ENCODE measurements around the gene PFDN4.

Gene PFDN4

GRCh38 chr20:54204481-54204880, 3.4 kb upstream of the PFDN4 start:
- H3K9me3 Mint-ChIP-seq: no peaks in the 10 kb centered on the region
- H3K4me3 Mint-ChIP-seq: no peak overlapping the region
- H3K4me1 Mint-ChIP-seq: peaks cover 29% of the 10 kb centered on the region
- ATAC-seq: no peak
- H3K27me3 Mint-ChIP-seq: no peaks in the 10 kb centered on the region
- H3K36me3 Mint-ChIP-seq: no peaks in the 10 kb centered on the region
- no peak overlapping the region for H3K27ac Mint-ChIP-seq

- H3K4me3 Mint-ChIP-seq: no peak overlapping the region
- H3K27ac Mint-ChIP-seq: no peak overlapping the region
- H3K36me3 Mint-ChIP-seq: no peaks in the 10 kb centered on the region
- peaks cover 37% of the 10 kb centered on the region for H3K4me1 Mint-ChIP-seq
- no peaks in the 10 kb centered on the region for H3K27me3 Mint-ChIP-seq
- H3K9me3 Mint-ChIP-seq: no peaks in the 10 kb centered on the region
- ATAC-seq: no peak
These were observed 2.4 kb upstream of the PFDN4 start for GRCh38 chr20:54205450-54205849.

GRCh38 chr20:54207053-54207742, 689 bp upstream of the PFDN4 start:
- H3K4me1 Mint-ChIP-seq: peaks cover 42% of the 10 kb centered on the region
- peak overlapping the region; percentile 98 for H3K4me3 Mint-ChIP-seq
- H3K36me3 Mint-ChIP-seq: no peaks in the 10 kb centered on the region
- H3K27me3 Mint-ChIP-seq: no peaks in the 10 kb centered on the region
- H3K9me3 Mint-ChIP-seq: no peaks in the 10 kb centered on the region
- peak overlapping the region; percentile 99 for H3K27ac Mint-ChIP-seq
- no peak for ATAC-seq

GRCh38 chr20:54208548-54209176, 775 bp downstream of the PFDN4 start:
- no peak for ATAC-seq
- peak overlapping the region; percentile 99 for H3K27ac Mint-ChIP-seq

GRCh38 chr20:54209216-54209813, 1.4 kb downstream of the PFDN4 start:
- no peak for ATAC-seq
- Mint-ChIP-seq H3K9me3 (no peaks in the 10 kb centered on the region), H3K36me3 (no peaks in the 10 kb centered on the region), H3K4me3 (peak overlapping the region; percentile 98), H3K27ac (peak overlapping the region; percentile 99), H3K4me1 (peaks cover 42% of the 10 kb centered on the region), H3K27me3 (no peaks in the 10 kb centered on the region)

More at GRCh38 chr20:54208548-54209176, 775 bp downstream of the PFDN4 start:
- Mint-ChIP-seq H3K4me1 (peaks cover 42% of the 10 kb centered on the region), H3K27me3 (no peaks in the 10 kb centered on the region), H3K36me3 (no peaks in the 10 kb centered on the region), H3K4me3 (peak overlapping the region; percentile 98), H3K9me3 (no peaks in the 10 kb centered on the region)

- H3K4me3 Mint-ChIP-seq: no peak overlapping the region
- H3K4me1 Mint-ChIP-seq: peaks cover 26% of the 10 kb centered on the region
- no peaks in the 10 kb centered on the region for H3K9me3 Mint-ChIP-seq
These were observed 4.3 kb downstream of the PFDN4 start for GRCh38 chr20:54212226-54212625.

GRCh38 chr20:54212871-54213270, 5.0 kb downstream of the PFDN4 start:
- Mint-ChIP-seq H3K27me3 (no peaks in the 10 kb centered on the region), H3K4me3 (no peak overlapping the region), H3K9me3 (no peaks in the 10 kb centered on the region), H3K36me3 (peaks cover 10% of the 10 kb centered on the region), H3K27ac (no peak overlapping the region), H3K4me1 (peaks cover 26% of the 10 kb centered on the region)
- ATAC-seq: no peak

More at GRCh38 chr20:54212226-54212625, 4.3 kb downstream of the PFDN4 start:
- H3K27me3 Mint-ChIP-seq: no peaks in the 10 kb centered on the region
- H3K36me3 Mint-ChIP-seq: peaks cover 6% of the 10 kb centered on the region
- ATAC-seq: no peak
- H3K27ac Mint-ChIP-seq: no peak overlapping the region

GRCh38 chr20:54214566-54214965, 6.7 kb downstream of the PFDN4 start:
- Mint-ChIP-seq H3K4me3 (no peak overlapping the region), H3K36me3 (peaks cover 11% of the 10 kb centered on the region), H3K4me1 (peaks cover 13% of the 10 kb centered on the region), H3K27me3 (no peaks in the 10 kb centered on the region), H3K9me3 (no peaks in the 10 kb centered on the region), H3K27ac (no peak overlapping the region)
- no peak for ATAC-seq

- H3K36me3 Mint-ChIP-seq: peaks cover 11% of the 10 kb centered on the region
- ATAC-seq: no peak
These were observed 7.4 kb downstream of the PFDN4 start for GRCh38 chr20:54215157-54215789.

GRCh38 chr20:54217762-54218161, 9.9 kb downstream of the PFDN4 start:
- Mint-ChIP-seq H3K4me3 (no peak overlapping the region), H3K27ac (no peak overlapping the region), H3K36me3 (peaks cover 23% of the 10 kb centered on the region), H3K27me3 (no peaks in the 10 kb centered on the region), H3K9me3 (no peaks in the 10 kb centered on the region), H3K4me1 (no peaks in the 10 kb centered on the region)
- ATAC-seq: no peak

More at GRCh38 chr20:54215157-54215789, 7.4 kb downstream of the PFDN4 start:
- Mint-ChIP-seq H3K27ac (no peak overlapping the region), H3K9me3 (no peaks in the 10 kb centered on the region), H3K4me3 (no peak overlapping the region), H3K27me3 (no peaks in the 10 kb centered on the region), H3K4me1 (peaks cover 7% of the 10 kb centered on the region)

GRCh38 chr20:54218470-54218869, 10.6 kb downstream of the PFDN4 start:
- Mint-ChIP-seq H3K4me1 (no peaks in the 10 kb centered on the region), H3K36me3 (peaks cover 30% of the 10 kb centered on the region), H3K27me3 (no peaks in the 10 kb centered on the region), H3K27ac (no peak overlapping the region), H3K4me3 (no peak overlapping the region), H3K9me3 (no peaks in the 10 kb centered on the region)
- no peak for ATAC-seq

GRCh38 chr20:54219751-54220426, 12.0 kb downstream of the PFDN4 start:
- Mint-ChIP-seq H3K27ac (no peak overlapping the region), H3K4me1 (no peaks in the 10 kb centered on the region), H3K4me3 (no peak overlapping the region), H3K9me3 (no peaks in the 10 kb centered on the region), H3K27me3 (no peaks in the 10 kb centered on the region), H3K36me3 (peaks cover 30% of the 10 kb centered on the region)
- no peak for ATAC-seq

- Mint-ChIP-seq H3K36me3 (peaks cover 30% of the 10 kb centered on the region), H3K27ac (no peak overlapping the region), H3K4me3 (no peak overlapping the region), H3K9me3 (no peaks in the 10 kb centered on the region), H3K27me3 (no peaks in the 10 kb centered on the region), H3K4me1 (no peaks in the 10 kb centered on the region)
- ATAC-seq: no peak
These were observed 12.8 kb downstream of the PFDN4 start for GRCh38 chr20:54220722-54221121.

- Mint-ChIP-seq H3K9me3 (no peaks in the 10 kb centered on the region), H3K27ac (no peak overlapping the region), H3K27me3 (no peaks in the 10 kb centered on the region), H3K4me1 (no peaks in the 10 kb centered on the region), H3K4me3 (no peak overlapping the region), H3K36me3 (peaks cover 30% of the 10 kb centered on the region)
- no peak for ATAC-seq
These were observed 13.5 kb downstream of the PFDN4 start for GRCh38 chr20:54221353-54221752.
